ENCODE measurements around the gene RNASE11. TPM values are rescaled to one million over a fixed set of nuclear protein-coding genes. Genes with fewer than 3 reads are reported as not detected.
A peak's percentile ranks its signal among the peaks of the same experiment; 100 is the strongest.

The RNASE11 gene
- total and polyA plus RNA-seq, 2 donors (not counting 3 experiments of a cell fraction or from before 2014, with no cell fraction given): not detected

DNA sequence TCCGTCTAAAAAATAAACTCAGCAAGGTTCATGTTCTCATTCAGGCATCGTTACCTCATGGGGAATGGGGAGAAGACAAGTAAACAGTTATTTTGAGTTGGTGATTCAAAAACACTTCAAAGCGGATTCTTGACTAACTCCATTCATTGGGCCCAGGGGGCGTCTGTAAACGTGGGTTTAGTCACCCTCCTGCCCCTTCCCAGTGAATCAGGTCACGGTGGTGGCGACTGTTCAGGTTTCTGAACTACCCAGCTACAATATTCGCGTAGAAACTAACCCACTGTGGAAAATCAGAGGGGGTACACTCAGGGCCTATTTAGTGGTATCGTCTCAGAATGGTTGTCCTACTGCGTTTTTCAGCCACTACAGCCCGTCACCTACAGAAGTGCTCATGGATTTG, 38.5 kb upstream of the RNASE11 start:
- Histone ChIP-seq H3K9ac (replicated peaks; ENCODE audit: extremely low read depth, insufficient read depth, low read length) (no peak overlapping the region), H3K4me3 (replicated peaks in 1 of 3; ENCODE audit: insufficient read depth in 1 of 3, low read depth in 1 of 3, low read length in 3 of 3) (no peak overlapping the region), H3K36me3 (ENCODE audit: control insufficient read depth in 2 of 2, extremely low read depth in 1 of 2, insufficient read depth in 2 of 2, low read length in 2 of 2) (no peaks in the 10 kb centered on the region), H3K4me1 (ENCODE audit: control insufficient read depth, extremely low read depth, insufficient read depth, low read length) (peaks cover 21% of the 10 kb centered on the region), H3K4me2 (ENCODE audit: insufficient read depth, low read length) (peak overlapping the region; percentile 76), H3K27me3 (ENCODE audit: control insufficient read depth in 2 of 2, insufficient read depth in 2 of 2, low read length in 2 of 2) (peaks cover 24 to 39% of the 10 kb centered on the region in 2 experiments), H2AFZ (ENCODE audit: low read depth, low read length) (peak overlapping the region; percentile 18), H3K9me3 (replicated peaks; ENCODE audit: control insufficient read depth, insufficient read depth, low read length) (no peaks in the 10 kb centered on the region), H3K79me2 (ENCODE audit: control insufficient read depth, insufficient read depth, low read length) (no peaks in the 10 kb centered on the region), H3K9me1 (replicated peaks; ENCODE audit: control insufficient read depth, extremely low read depth, insufficient read depth, low read length) (no peaks in the 10 kb centered on the region), H4K20me1 (replicated peaks; ENCODE audit: control insufficient read depth, extremely low read depth, insufficient read depth, low read length) (no peaks in the 10 kb centered on the region), H3K27ac (ENCODE audit: insufficient read depth, low read depth, low read length) (no peak overlapping the region)
- ChIA-PET POLR2A (no interaction called here), CTCF (interaction anchor here (1.0 to 1.2 kb wide), 3 partner anchors 25 to 172 kb away, joined by 3 to 4 read pairs (median 3); partner anchors contain the start of genes APEX1 and OSGEP)
- intact Hi-C loops (cut with micrococcal nuclease) (no loop called here), dilution Hi-C loops (cut with MboI; ENCODE audit: extremely low pct_ligation_motif_present, low sequenced_read_pairs) (no loop called here)
- BruUV-seq (replicated peaks): no TSS peak
- TF ChIP-seq POLR2AphosphoS5 (IDR thresholded peaks at IDR 0.05; ENCODE audit: insufficient read depth, low read depth, low read length): no peak
- TF ChIP-seq GATA2 (IDR thresholded peaks at IDR 0.05; ENCODE audit: insufficient read depth, insufficient read length, low read depth, low read length): no peak
- no peak for TF ChIP-seq MYC (IDR thresholded peaks at IDR 0.05; ENCODE audit: low read depth, low read length)
- no peak for TF ChIP-seq EZH2 (IDR thresholded peaks at IDR 0.05; ENCODE audit: borderline replicate concordance, low read depth, low read length, severe bottlenecking)
- TF ChIP-seq, protein P1, sequence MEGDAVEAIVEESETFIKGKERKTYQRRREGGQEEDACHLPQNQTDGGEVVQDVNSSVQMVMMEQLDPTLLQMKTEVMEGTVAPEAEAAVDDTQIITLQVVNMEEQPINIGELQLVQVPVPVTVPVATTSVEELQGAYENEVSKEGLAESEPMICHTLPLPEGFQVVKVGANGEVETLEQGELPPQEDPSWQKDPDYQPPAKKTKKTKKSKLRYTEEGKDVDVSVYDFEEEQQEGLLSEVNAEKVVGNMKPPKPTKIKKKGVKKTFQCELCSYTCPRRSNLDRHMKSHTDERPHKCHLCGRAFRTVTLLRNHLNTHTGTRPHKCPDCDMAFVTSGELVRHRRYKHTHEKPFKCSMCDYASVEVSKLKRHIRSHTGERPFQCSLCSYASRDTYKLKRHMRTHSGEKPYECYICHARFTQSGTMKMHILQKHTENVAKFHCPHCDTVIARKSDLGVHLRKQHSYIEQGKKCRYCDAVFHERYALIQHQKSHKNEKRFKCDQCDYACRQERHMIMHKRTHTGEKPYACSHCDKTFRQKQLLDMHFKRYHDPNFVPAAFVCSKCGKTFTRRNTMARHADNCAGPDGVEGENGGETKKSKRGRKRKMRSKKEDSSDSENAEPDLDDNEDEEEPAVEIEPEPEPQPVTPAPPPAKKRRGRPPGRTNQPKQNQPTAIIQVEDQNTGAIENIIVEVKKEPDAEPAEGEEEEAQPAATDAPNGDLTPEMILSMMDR (IDR thresholded peaks at IDR 0.05; ENCODE audit: extremely low read depth in 1 of 2, insufficient read depth in 1 of 2, low read depth in 1 of 2, low read length in 2 of 2): no peak
- no peak for TF ChIP-seq POLR2A (IDR thresholded peaks at IDR 0.05; ENCODE audit: low read depth, low read length)
- TF ChIP-seq JUN (IDR thresholded peaks at IDR 0.05; ENCODE audit: borderline replicate concordance, insufficient read depth, insufficient read length, low read depth): no peak
- no peak for TF ChIP-seq FOS (IDR thresholded peaks at IDR 0.05; ENCODE audit: borderline replicate concordance, insufficient read depth, low read length)
- TF ChIP-seq, protein P2, sequence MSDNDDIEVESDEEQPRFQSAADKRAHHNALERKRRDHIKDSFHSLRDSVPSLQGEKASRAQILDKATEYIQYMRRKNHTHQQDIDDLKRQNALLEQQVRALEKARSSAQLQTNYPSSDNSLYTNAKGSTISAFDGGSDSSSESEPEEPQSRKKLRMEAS (IDR thresholded peaks at IDR 0.05; ENCODE audit: insufficient read depth, insufficient read length): no peak
- no peak for DNase-seq (ENCODE audit: low read depth, low spot score)
- FAIRE-seq: no peak
